ENCODE measurements around the gene RFNG. TPM values are rescaled to one million over a fixed set of nuclear protein-coding genes. Genes with fewer than 3 reads are reported as not detected.

RFNG gene
- total and polyA plus RNA-seq, 5 donors from 2014 or later: 3.2 to 35.1 (median 5.4) TPM

GRCh38 chr17:82025401-82026107, 26.1 kb downstream of the RFNG start:
- Histone ChIP-seq H3K4me1 (ENCODE audit: control insufficient read depth, insufficient read depth, low read length, poor library complexity, severe bottlenecking) (peaks cover 39% of the 10 kb centered on the region), H3K9me3 (ENCODE audit: control insufficient read depth in 2 of 2, low read length in 2 of 2) (no peaks in the 10 kb centered on the region), H3K27ac (ENCODE audit: insufficient read depth, low read length, poor library complexity, severe bottlenecking) (no peak overlapping the region), H3K27me3 (ENCODE audit: control insufficient read depth, insufficient read depth, low read length) (no peaks in the 10 kb centered on the region), H3K4me3 (ENCODE audit: low read depth, low read length) (no peak overlapping the region), H3K36me3 (ENCODE audit: control insufficient read depth, insufficient read depth, low read length) (no peaks in the 10 kb centered on the region)
- H3K36me3 Mint-ChIP-seq: no peaks in the 10 kb centered on the region
- H3K4me1 Mint-ChIP-seq: peaks cover 0 to 36% (median 8%) of the 10 kb centered on the region in 4 donors
- peak overlapping the region in 1 of 4 donors; percentile 73 for H3K4me3 Mint-ChIP-seq
- DNase-seq (no peak), ATAC-seq (ENCODE audit: low read depth in 2 of 2) (no peak)
- no peaks in the 10 kb centered on the region for H3K27me3 Mint-ChIP-seq
- no peaks in the 10 kb centered on the region for H3K9me3 Mint-ChIP-seq
- H3K27ac Mint-ChIP-seq: no peak overlapping the region

DNA sequence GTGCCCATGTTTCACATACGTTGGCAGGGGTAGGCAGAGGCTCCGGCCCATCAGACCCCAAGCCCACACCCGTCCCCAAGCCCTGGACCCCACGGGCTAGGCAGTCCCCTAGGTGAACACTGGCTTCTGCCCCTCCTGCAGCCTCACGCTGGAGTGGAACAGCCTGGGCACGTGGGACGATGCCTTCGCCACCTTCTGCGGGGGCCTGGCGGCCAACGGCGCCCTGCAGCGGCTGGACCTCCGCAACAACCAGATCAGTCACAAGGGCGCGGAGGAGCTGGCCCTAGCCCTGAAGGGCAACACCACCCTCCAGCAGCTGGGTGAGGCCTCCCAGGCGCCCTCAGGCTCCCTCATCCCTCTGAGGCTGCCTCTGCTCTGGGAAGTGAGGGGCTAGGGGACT, 26.8 kb downstream of the RFNG start:
- H3K9me3 Mint-ChIP-seq: no peaks in the 10 kb centered on the region
- H3K27ac ChIP-seq (ENCODE audit: insufficient read depth, low read length, poor library complexity, severe bottlenecking): no peak overlapping the region
- no peaks in the 10 kb centered on the region for H3K36me3 ChIP-seq (ENCODE audit: control insufficient read depth, insufficient read depth, low read length)
- no peaks in the 10 kb centered on the region for H3K27me3 Mint-ChIP-seq
- no peak overlapping the region for H3K27ac Mint-ChIP-seq
- peaks cover 0 to 38% (median 8%) of the 10 kb centered on the region in 4 donors for H3K4me1 Mint-ChIP-seq
- no peak overlapping the region for H3K4me3 Mint-ChIP-seq
- DNase-seq (no peak), ATAC-seq (ENCODE audit: low read depth in 2 of 2) (no peak)
- H3K4me3 ChIP-seq (ENCODE audit: low read depth, low read length): no peak overlapping the region
- no peaks in the 10 kb centered on the region for H3K9me3 ChIP-seq (ENCODE audit: control insufficient read depth in 2 of 2, low read length in 2 of 2)
- H3K27me3 ChIP-seq (ENCODE audit: control insufficient read depth, insufficient read depth, low read length): no peaks in the 10 kb centered on the region
- H3K4me1 ChIP-seq (ENCODE audit: control insufficient read depth, insufficient read depth, low read length, poor library complexity, severe bottlenecking): peaks cover 33% of the 10 kb centered on the region
- no peaks in the 10 kb centered on the region for H3K36me3 Mint-ChIP-seq

DNA sequence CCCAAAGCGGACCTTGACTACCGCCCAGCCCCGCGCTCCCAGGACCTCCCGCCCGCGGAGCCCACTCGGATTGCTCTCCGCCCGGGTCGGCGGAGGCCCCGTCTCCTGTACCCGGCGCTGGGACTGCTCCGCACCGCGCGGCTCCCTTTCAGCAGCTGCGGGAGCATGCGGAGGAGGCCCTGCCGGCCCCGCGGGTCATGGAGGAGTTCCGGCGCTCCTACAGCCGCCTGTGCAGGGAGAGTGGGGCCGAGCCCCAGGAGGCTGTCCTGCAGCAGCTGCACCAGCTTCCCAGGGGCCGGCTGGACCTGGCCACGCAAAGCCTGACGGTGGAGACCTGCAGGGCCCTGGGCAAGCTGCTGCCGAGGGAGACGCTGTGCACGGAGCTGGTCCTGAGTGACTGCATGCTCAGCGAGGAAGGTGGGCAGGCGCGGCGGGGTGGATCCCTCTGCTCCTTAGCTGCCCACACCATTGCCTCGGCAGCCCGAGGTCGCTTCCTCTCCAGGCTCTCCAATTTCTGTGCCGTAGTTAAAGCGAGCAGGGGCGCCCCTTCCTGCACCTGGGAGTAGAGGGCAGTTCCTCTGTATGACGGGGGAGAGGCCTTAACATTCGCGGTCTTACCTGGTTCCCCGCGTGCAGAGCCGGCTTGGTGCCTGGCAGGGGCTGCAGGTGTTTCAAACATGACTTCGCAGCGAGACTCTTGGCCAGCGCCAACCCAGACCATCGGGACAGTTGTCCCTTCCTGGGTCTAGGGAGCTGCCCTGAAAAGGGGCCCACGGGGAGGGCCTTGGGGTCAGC, 28.0 kb downstream of the RFNG start:
- DNase-seq: peak in 1 of 3 donors; percentile 44
- Mint-ChIP-seq H3K4me1 (peaks cover 0 to 33% (median 8%) of the 10 kb centered on the region in 4 donors), H3K27ac (no peak overlapping the region)

DNA sequence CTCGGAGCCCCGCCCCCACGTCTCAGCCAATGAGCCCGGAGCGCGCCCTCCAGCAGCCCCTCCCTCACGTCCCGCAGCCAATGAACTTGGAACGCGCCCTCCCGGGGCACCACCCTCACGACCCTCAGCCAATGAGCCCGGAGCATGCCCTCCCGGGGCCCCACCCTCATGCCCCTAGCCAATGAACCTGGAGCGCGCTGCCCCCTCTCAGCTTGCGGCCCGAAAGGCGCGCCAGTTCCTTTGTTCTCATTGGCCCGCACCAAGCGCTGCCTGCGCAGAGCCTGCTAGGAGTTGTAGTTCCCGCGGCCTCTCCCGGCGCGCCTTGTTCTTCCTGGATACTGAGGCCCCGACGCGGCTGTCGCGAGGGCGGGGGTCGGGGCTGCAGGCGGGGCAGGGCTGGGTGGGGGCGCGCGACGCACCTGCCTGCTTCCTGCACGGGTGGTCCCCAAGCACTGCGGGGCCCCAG, 28.6 kb downstream of the RFNG start, which contains the start of gene LRRC45:
TSS of gene LRRC45 (plus strand) at position 325 of the 466 bp plus-strand sequence. CDS start 339 bp downstream, outside the sequence.
- H3K4me1 Mint-ChIP-seq: peaks cover 0 to 33% (median 8%) of the 10 kb centered on the region in 4 donors
- peak within 1 kb of the TSS; percentile 52 for H3K27ac ChIP-seq (ENCODE audit: insufficient read depth, low read length, poor library complexity, severe bottlenecking)
- no peaks in the 10 kb centered on the region for H3K36me3 Mint-ChIP-seq
- H3K27ac Mint-ChIP-seq: peak within 1 kb of the TSS in 1 of 3 donors; percentile 77
- DNase-seq (peak; percentile 100), ATAC-seq (ENCODE audit: low read depth in 2 of 2) (peak; percentile 94 to 96)
- H3K4me3 ChIP-seq (ENCODE audit: low read depth, low read length): peak within 1 kb of the TSS; percentile 48
- H3K4me3 Mint-ChIP-seq: peak within 1 kb of the TSS; percentile 88 to 94 (median 90)
- no peaks in the 10 kb centered on the region for H3K9me3 Mint-ChIP-seq
- no peaks in the 10 kb centered on the region for H3K27me3 ChIP-seq (ENCODE audit: control insufficient read depth, insufficient read depth, low read length)
- no peaks in the 10 kb centered on the region for H3K9me3 ChIP-seq (ENCODE audit: control insufficient read depth in 2 of 2, low read length in 2 of 2)
- H3K4me1 ChIP-seq (ENCODE audit: control insufficient read depth, insufficient read depth, low read length, poor library complexity, severe bottlenecking): peaks cover 31% of the 10 kb centered on the region
- H3K27me3 Mint-ChIP-seq: no peaks in the 10 kb centered on the region
- H3K36me3 ChIP-seq (ENCODE audit: control insufficient read depth, insufficient read depth, low read length): no peaks in the 10 kb centered on the region

More for the DNA sequence above, 28.0 kb downstream of the RFNG start:
- H3K9me3 Mint-ChIP-seq: no peaks in the 10 kb centered on the region
- ATAC-seq (ENCODE audit: low read depth in 2 of 2): no peak
- no peaks in the 10 kb centered on the region for H3K36me3 Mint-ChIP-seq
- Histone ChIP-seq H3K4me1 (ENCODE audit: control insufficient read depth, insufficient read depth, low read length, poor library complexity, severe bottlenecking) (peaks cover 31% of the 10 kb centered on the region), H3K9me3 (ENCODE audit: control insufficient read depth in 2 of 2, low read length in 2 of 2) (no peaks in the 10 kb centered on the region), H3K36me3 (ENCODE audit: control insufficient read depth, insufficient read depth, low read length) (no peaks in the 10 kb centered on the region), H3K27me3 (ENCODE audit: control insufficient read depth, insufficient read depth, low read length) (no peaks in the 10 kb centered on the region), H3K4me3 (ENCODE audit: low read depth, low read length) (peak overlapping the region; percentile 32), H3K27ac (ENCODE audit: insufficient read depth, low read length, poor library complexity, severe bottlenecking) (no peak overlapping the region)
- peak overlapping the region; percentile 82 to 92 (median 83) for H3K4me3 Mint-ChIP-seq
- no peaks in the 10 kb centered on the region for H3K27me3 Mint-ChIP-seq

- peak within 1 kb of the TSS; percentile 48 for H3K4me3 ChIP-seq (ENCODE audit: low read depth, low read length)
- no peaks in the 10 kb centered on the region for H3K36me3 ChIP-seq (ENCODE audit: control insufficient read depth, insufficient read depth, low read length)
- H3K9me3 ChIP-seq (ENCODE audit: control insufficient read depth in 2 of 2, low read length in 2 of 2): no peaks in the 10 kb centered on the region
- H3K4me1 ChIP-seq (ENCODE audit: control insufficient read depth, insufficient read depth, low read length, poor library complexity, severe bottlenecking): peaks cover 31% of the 10 kb centered on the region
- Mint-ChIP-seq H3K27me3 (no peaks in the 10 kb centered on the region), H3K4me1 (peaks cover 0 to 31% (median 8%) of the 10 kb centered on the region in 4 donors), H3K4me3 (peak within 1 kb of the TSS; percentile 88 to 94 (median 90)), H3K36me3 (no peaks in the 10 kb centered on the region), H3K27ac (peak within 1 kb of the TSS in 1 of 3 donors; percentile 77), H3K9me3 (no peaks in the 10 kb centered on the region)
- no peak for ATAC-seq (ENCODE audit: low read depth in 2 of 2)
- H3K27ac ChIP-seq (ENCODE audit: insufficient read depth, low read length, poor library complexity, severe bottlenecking): peak within 1 kb of the TSS; percentile 52
- no peaks in the 10 kb centered on the region for H3K27me3 ChIP-seq (ENCODE audit: control insufficient read depth, insufficient read depth, low read length)
- DNase-seq: peak in 1 of 3 donors; percentile 22
Observed at GRCh38 chr17:82022310-82022980, 29.2 kb downstream of the RFNG start, which contains the start of gene CENPX. TSS of gene CENPX (minus strand) at chr17:82022878. CDS start at chr17:82022861, 17 bp downstream.

DNA sequence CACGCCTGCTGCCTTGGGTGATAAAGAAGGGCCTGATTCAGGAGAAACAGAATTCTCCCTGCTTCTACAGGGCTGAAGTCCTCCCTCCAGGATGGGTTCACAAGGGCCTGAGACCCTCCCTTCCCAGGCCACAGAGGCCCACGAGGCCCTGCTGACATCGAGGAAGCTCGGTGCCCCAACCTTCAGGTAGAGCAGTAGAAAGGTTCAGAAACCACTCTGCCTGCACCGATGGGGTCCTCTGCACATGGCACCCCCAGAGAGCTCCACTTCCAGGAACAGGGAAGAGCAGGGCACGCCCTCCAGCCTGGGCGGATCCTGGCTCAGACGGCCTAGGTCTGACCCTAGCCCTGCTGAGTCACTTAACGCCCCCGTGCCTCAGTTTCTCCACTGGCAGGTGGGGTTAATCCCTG, 29.7 kb downstream of the RFNG start:
- Mint-ChIP-seq H3K27ac (no peak overlapping the region), H3K9me3 (no peaks in the 10 kb centered on the region), H3K27me3 (no peaks in the 10 kb centered on the region), H3K4me1 (peaks cover 0 to 31% (median 8%) of the 10 kb centered on the region in 4 donors), H3K36me3 (no peaks in the 10 kb centered on the region), H3K4me3 (peak overlapping the region; percentile 88 to 94 (median 90))
- ATAC-seq (ENCODE audit: low read depth in 2 of 2): no peak
- Histone ChIP-seq H3K4me3 (ENCODE audit: low read depth, low read length) (peak overlapping the region; percentile 48), H3K27me3 (ENCODE audit: control insufficient read depth, insufficient read depth, low read length) (no peaks in the 10 kb centered on the region), H3K9me3 (ENCODE audit: control insufficient read depth in 2 of 2, low read length in 2 of 2) (no peaks in the 10 kb centered on the region), H3K27ac (ENCODE audit: insufficient read depth, low read length, poor library complexity, severe bottlenecking) (peak overlapping the region; percentile 41), H3K4me1 (ENCODE audit: control insufficient read depth, insufficient read depth, low read length, poor library complexity, severe bottlenecking) (peaks cover 31% of the 10 kb centered on the region), H3K36me3 (ENCODE audit: control insufficient read depth, insufficient read depth, low read length) (no peaks in the 10 kb centered on the region)
- no peak for DNase-seq
